NT2/D1 (cell line): ENCODE measurements around the gene INHA.

Source experiments
- YY1 ChIP-seq: IDR thresholded peaks from 2 replicates; pipeline ENCODE4 v1.6.1; 2011; ENCODE audit not compliant: insufficient read length, insufficient read depth
- ZNF274 ChIP-seq: IDR thresholded peaks from 2 replicates; pipeline ENCODE4 v1.6.1; 2011; ENCODE audit warnings: mild to moderate bottlenecking, low read depth, low read length

GRCh38 chr2:219525533-219526232, 46.4 kb upstream of the INHA start:
- no peak for TF ChIP-seq YY1
- no peak for TF ChIP-seq ZNF274
